Right hindlimb (tissue), 1 donor: ENCODE data around the gene FIBIN.

Experiments
- DNase-seq: peaks from one replicate; pipeline ENCODE4 v3.0.0-alpha.2; 2018

The FIBIN gene

GRCh38 chr11:27025312-27025955, 31.5 kb downstream of the FIBIN start:
- no peak for DNase-seq

- peak; percentile 33 for DNase-seq
These were observed 32.2 kb downstream of the FIBIN start for GRCh38 chr11:27025957-27026733.

GRCh38 chr11:27028561-27028965, 34.7 kb downstream of the FIBIN start:
- no peak for DNase-seq

- DNase-seq = peak; percentile 54
These were observed 36.1 kb downstream of the FIBIN start for GRCh38 chr11:27029966-27030365.

GRCh38 chr11:27031754-27032153, 37.8 kb downstream of the FIBIN start:
- no peak for DNase-seq

GRCh38 chr11:27039873-27040272, 46.0 kb downstream of the FIBIN start:
- DNase-seq = no peak

GRCh38 chr11:27040302-27041115, 46.6 kb downstream of the FIBIN start, which contains the start of gene BBOX1:
BBOX1 (plus strand) TSS chr11:27040815; CDS start chr11:27055431, 14,616 bp downstream.
- DNase-seq = no peak

- no peak for DNase-seq
These were observed 47.4 kb downstream of the FIBIN start for GRCh38 chr11:27041141-27041899.
